Neural cell (in vitro differentiated cells): ENCODE results near the gene FIBCD1. TPM values are rescaled to one million over a fixed set of nuclear protein-coding genes. Genes with fewer than 3 reads are reported as not detected.

Experiments
- H2AFZ ChIP-seq: fragments of 200-600, 300-800 bp; sonication (generic), shearing (Covaris generic); 2 replicates; pipeline ENCODE4 v1.6.0; 2014; ENCODE audit warnings: low read depth, mild to moderate bottlenecking, antibody characterized with exemption, low read length, moderate library complexity
- H3F3A ChIP-seq: fragments of 200-600 bp; shearing (Covaris generic); 2 replicates; pipeline ENCODE4 v1.6.1; 2016; ENCODE audit warnings: mild to moderate bottlenecking, moderate library complexity, mixed read lengths, antibody characterized with exemption, low read length; ENCODE audit not compliant: insufficient read depth, poor library complexity, severe bottlenecking
- H3K27ac ChIP-seq: fragments of 200-600, 300-800 bp; sonication (generic), shearing (Covaris generic); 2 replicates; pipeline ENCODE4 v1.5.1; 2014; ENCODE audit warnings: mild to moderate bottlenecking, low read length, moderate library complexity
- H3K27me3 ChIP-seq: fragments of 300-800, 200-600 bp; sonication (generic), shearing (Covaris generic); 2 replicates; pipeline ENCODE4 v1.6.0; 2014; ENCODE audit warnings: mild to moderate bottlenecking, low read depth, low read length, moderate library complexity; ENCODE audit not compliant: insufficient read depth
- H3K36me3 ChIP-seq: fragments of 300-800, 200-600 bp; sonication (generic), shearing (Covaris generic); 2 replicates; pipeline ENCODE4 v1.5.1; 2014; ENCODE audit warnings: mild to moderate bottlenecking, antibody characterized with exemption, low read length, moderate library complexity; ENCODE audit not compliant: insufficient read depth
- H3K4me2 ChIP-seq: fragments of 300-800, 200-600 bp; sonication (generic), shearing (Covaris generic); 2 replicates; pipeline ENCODE4 v1.6.0; 2014; ENCODE audit warnings: mild to moderate bottlenecking, low read length
- H3K4me3 ChIP-seq: fragments of 300-800, 200-600 bp; sonication (generic), shearing (Covaris generic); 2 replicates; pipeline ENCODE4 v1.5.1; 2014; ENCODE audit warnings: mild to moderate bottlenecking, low read length, moderate library complexity
- H3K79me2 ChIP-seq: fragments of 200-600 bp; shearing (Covaris generic); replicated peaks from 2 replicates; pipeline ENCODE4 v1.6.0; 2014; ENCODE audit warnings: mild to moderate bottlenecking, low read length, moderate library complexity; ENCODE audit not compliant: insufficient read depth
- H3K9ac ChIP-seq: fragments of 300-800, 200-600 bp; sonication (generic), shearing (Covaris generic); 2 replicates; pipeline ENCODE4 v1.6.1; 2016; ENCODE audit warnings: mild to moderate bottlenecking, low read length, mixed read lengths
- H3K9me2 ChIP-seq: fragments of 200-600 bp; shearing (Covaris generic); 2 replicates; pipeline ENCODE4 v1.6.1; 2016; ENCODE audit warnings: mild to moderate bottlenecking, low read length, mixed read lengths; ENCODE audit not compliant: insufficient read depth
- H3K9me3 ChIP-seq: fragments of 200-600, 300-800 bp; sonication (generic), shearing (Covaris generic); 2 replicates; pipeline ENCODE4 v1.6.1; 2016; ENCODE audit warnings: mild to moderate bottlenecking, mixed run types, low read length, moderate library complexity, mixed read lengths
- H4K20me1 ChIP-seq: fragments of 200-600 bp; shearing (Covaris generic); 2 replicates; pipeline ENCODE4 v1.6.1; 2016; ENCODE audit warnings: mild to moderate bottlenecking, mixed run types; ENCODE audit not compliant: insufficient read depth
- CTCF ChIP-seq: fragments of 450-650 bp; IDR thresholded peaks from 2 replicates; pipeline ENCODE4 v1.5.1; 2014; ENCODE audit warnings: antibody characterized with exemption, mild to moderate bottlenecking, moderate library complexity; ENCODE audit not compliant: poor library complexity, severe bottlenecking
- EP300 ChIP-seq: fragments of 450-650 bp; conservative IDR thresholded peaks from 2 replicates; pipeline ENCODE4 v1.6.1; 2014; ENCODE audit warnings: antibody characterized with exemption, mild to moderate bottlenecking, moderate library complexity; ENCODE audit not compliant: poor library complexity, severe bottlenecking
- EZH2 ChIP-seq: fragments of 200-600, 300-800 bp; shearing (Covaris generic), sonication (generic); IDR thresholded peaks from 2 replicates; pipeline ENCODE4 v1.6.1; 2014; ENCODE audit warnings: antibody characterized with exemption, low read length, borderline replicate concordance, mild to moderate bottlenecking; ENCODE audit not compliant: insufficient read depth, poor library complexity, severe bottlenecking
- MXI1 ChIP-seq: fragments of 450-650 bp; conservative IDR thresholded peaks from 2 replicates; pipeline ENCODE4 v1.6.1; 2014; ENCODE audit warnings: antibody characterized with exemption, mild to moderate bottlenecking; ENCODE audit not compliant: poor library complexity, severe bottlenecking
- POLR2AphosphoS5 ChIP-seq: IDR thresholded peaks from 2 replicates; pipeline ENCODE4 v1.6.1; 2012
- RAD21 ChIP-seq: fragments of 450-650 bp; conservative IDR thresholded peaks from 2 replicates; pipeline ENCODE4 v1.6.1; 2014; ENCODE audit warnings: antibody characterized with exemption, mild to moderate bottlenecking, moderate library complexity
- SMC3 ChIP-seq: fragments of 450-650 bp; conservative IDR thresholded peaks from 2 replicates; pipeline ENCODE4 v1.6.1; 2014; ENCODE audit warnings: antibody characterized with exemption, mild to moderate bottlenecking, moderate library complexity; ENCODE audit not compliant: poor library complexity
- TAF1 ChIP-seq: IDR thresholded peaks from 2 replicates; pipeline ENCODE4 v1.6.1; 2012; ENCODE audit warnings: low read depth
- polyA plus RNA-seq: library from polyadenylated mRNA; depleted of rRNA; stranded (reverse); fragments of >200 nt; gene quantifications from 2 replicates; pipeline ENCODE4 v1.2.3, GENCODE V29; 2014
- TF ChIP-seq, protein P1 (sequence below): IDR thresholded peaks from 2 replicates; pipeline ENCODE4 v1.6.1; 2012; ENCODE audit warnings: borderline replicate concordance

Gene FIBCD1
- polyA plus RNA-seq, 1 donor from 2014 or later, result 2.7 TPM

- H3K9me3 ChIP-seq, result no peaks in the 10 kb centered on the region
- no peaks in the 10 kb centered on the region for H3K79me2 ChIP-seq
- TF ChIP-seq POLR2AphosphoS5 (no peak), CTCF (no peak), EZH2 (no peak), EP300 (no peak), TAF1 (no peak), RAD21 (no peak), MXI1 (no peak), SMC3 (no peak)
- TF ChIP-seq, protein P1, sequence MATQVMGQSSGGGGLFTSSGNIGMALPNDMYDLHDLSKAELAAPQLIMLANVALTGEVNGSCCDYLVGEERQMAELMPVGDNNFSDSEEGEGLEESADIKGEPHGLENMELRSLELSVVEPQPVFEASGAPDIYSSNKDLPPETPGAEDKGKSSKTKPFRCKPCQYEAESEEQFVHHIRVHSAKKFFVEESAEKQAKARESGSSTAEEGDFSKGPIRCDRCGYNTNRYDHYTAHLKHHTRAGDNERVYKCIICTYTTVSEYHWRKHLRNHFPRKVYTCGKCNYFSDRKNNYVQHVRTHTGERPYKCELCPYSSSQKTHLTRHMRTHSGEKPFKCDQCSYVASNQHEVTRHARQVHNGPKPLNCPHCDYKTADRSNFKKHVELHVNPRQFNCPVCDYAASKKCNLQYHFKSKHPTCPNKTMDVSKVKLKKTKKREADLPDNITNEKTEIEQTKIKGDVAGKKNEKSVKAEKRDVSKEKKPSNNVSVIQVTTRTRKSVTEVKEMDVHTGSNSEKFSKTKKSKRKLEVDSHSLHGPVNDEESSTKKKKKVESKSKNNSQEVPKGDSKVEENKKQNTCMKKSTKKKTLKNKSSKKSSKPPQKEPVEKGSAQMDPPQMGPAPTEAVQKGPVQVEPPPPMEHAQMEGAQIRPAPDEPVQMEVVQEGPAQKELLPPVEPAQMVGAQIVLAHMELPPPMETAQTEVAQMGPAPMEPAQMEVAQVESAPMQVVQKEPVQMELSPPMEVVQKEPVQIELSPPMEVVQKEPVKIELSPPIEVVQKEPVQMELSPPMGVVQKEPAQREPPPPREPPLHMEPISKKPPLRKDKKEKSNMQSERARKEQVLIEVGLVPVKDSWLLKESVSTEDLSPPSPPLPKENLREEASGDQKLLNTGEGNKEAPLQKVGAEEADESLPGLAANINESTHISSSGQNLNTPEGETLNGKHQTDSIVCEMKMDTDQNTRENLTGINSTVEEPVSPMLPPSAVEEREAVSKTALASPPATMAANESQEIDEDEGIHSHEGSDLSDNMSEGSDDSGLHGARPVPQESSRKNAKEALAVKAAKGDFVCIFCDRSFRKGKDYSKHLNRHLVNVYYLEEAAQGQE, result no peak
- peak overlapping the region; percentile 16 for H3K9ac ChIP-seq
- peak overlapping the region; percentile 28 for H3K4me3 ChIP-seq
- H4K20me1 ChIP-seq, result no peaks in the 10 kb centered on the region
- H3K9me2 ChIP-seq, result no peaks in the 10 kb centered on the region
- H3K27ac ChIP-seq, result peak overlapping the region; percentile 12
- H2AFZ ChIP-seq, result no peak overlapping the region
- H3K4me2 ChIP-seq, result no peak overlapping the region
- H3K36me3 ChIP-seq, result no peaks in the 10 kb centered on the region
- H3F3A ChIP-seq, result no peaks in the 10 kb centered on the region
- H3K27me3 ChIP-seq, result no peaks in the 10 kb centered on the region
These were observed 16.8 kb downstream of the FIBCD1 start for GRCh38 chr9:130921989-130922892.

DNA sequence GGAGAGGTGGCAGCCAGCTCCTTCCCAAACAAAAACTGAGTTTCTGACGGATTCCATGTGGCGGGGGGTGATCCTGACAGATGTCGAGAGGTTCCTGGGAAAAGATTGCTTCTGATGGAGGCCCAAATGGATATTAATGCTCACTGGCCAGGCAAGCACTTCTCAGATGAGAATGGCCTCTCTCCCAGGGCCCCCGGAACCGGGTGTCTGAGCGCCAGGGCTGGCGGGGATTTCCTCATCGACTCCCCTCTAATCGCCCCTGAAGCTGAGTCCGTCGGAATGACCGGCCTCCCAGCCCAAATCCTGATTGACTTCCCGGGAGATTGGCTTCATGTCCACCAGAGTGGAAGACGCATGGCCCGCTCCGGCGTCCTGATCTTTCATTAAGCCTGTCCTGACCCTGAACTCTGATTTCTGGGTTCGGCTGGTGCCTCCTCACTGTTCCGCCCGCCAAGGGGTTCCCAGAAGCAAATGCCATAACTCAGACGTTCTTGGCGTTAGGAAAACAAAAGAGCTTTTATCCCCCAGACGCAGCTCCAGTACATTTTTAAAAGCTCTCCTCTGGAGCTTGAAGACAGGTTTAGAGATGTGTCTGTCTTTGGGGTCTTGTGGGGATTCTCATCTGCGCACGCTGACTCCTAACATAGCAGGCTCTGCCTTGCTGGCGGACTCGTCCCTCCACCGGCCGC lies 17.6 kb downstream of the FIBCD1 start:
- Histone ChIP-seq H3K9ac (peak overlapping the region; percentile 27), H3F3A (no peaks in the 10 kb centered on the region), H3K27ac (peak overlapping the region; percentile 40), H3K79me2 (no peaks in the 10 kb centered on the region), H3K27me3 (no peaks in the 10 kb centered on the region), H3K36me3 (no peaks in the 10 kb centered on the region), H3K9me2 (no peaks in the 10 kb centered on the region), H4K20me1 (no peaks in the 10 kb centered on the region), H2AFZ (no peak overlapping the region), H3K4me3 (peak overlapping the region; percentile 28), H3K4me2 (no peak overlapping the region), H3K9me3 (no peaks in the 10 kb centered on the region)
- TF ChIP-seq POLR2AphosphoS5 (peak; percentile 17), EP300 (no peak)
